Activated naive CD4-positive, alpha-beta T cell treated with anti-CD3 and anti-CD28 coated beads, Interleukin-2, amount 50 U/mL, for 24 hours (primary cell): Measurements from ENCODE around the gene AKNAD1.
"Not testable (repeated sequence)": the region's sequence is repeated elsewhere in the genome, so short reads cannot be mapped to it uniquely, and the experiment has no call there.

ENCODE experiments used
- H3K27ac Mint-ChIP-seq: one replicate; pipeline ENCODE4 v1.8.0; 2021; ENCODE audit warnings: mild to moderate bottlenecking, mixed read lengths
- H3K27me3 Mint-ChIP-seq: one replicate; pipeline ENCODE4 v1.8.0; 2021; ENCODE audit warnings: mixed read lengths
- H3K36me3 Mint-ChIP-seq: one replicate; pipeline ENCODE4 v1.8.0; 2021; ENCODE audit warnings: mixed read lengths
- H3K4me1 Mint-ChIP-seq: one replicate; pipeline ENCODE4 v1.8.0; 2021; ENCODE audit warnings: mixed read lengths
- H3K4me3 Mint-ChIP-seq: one replicate; pipeline ENCODE4 v1.8.0; 2021; ENCODE audit warnings: mild to moderate bottlenecking, mixed read lengths
- H3K9me3 Mint-ChIP-seq: one replicate; pipeline ENCODE4 v1.8.0; 2021; ENCODE audit warnings: mixed read lengths

AKNAD1 gene, protein sequence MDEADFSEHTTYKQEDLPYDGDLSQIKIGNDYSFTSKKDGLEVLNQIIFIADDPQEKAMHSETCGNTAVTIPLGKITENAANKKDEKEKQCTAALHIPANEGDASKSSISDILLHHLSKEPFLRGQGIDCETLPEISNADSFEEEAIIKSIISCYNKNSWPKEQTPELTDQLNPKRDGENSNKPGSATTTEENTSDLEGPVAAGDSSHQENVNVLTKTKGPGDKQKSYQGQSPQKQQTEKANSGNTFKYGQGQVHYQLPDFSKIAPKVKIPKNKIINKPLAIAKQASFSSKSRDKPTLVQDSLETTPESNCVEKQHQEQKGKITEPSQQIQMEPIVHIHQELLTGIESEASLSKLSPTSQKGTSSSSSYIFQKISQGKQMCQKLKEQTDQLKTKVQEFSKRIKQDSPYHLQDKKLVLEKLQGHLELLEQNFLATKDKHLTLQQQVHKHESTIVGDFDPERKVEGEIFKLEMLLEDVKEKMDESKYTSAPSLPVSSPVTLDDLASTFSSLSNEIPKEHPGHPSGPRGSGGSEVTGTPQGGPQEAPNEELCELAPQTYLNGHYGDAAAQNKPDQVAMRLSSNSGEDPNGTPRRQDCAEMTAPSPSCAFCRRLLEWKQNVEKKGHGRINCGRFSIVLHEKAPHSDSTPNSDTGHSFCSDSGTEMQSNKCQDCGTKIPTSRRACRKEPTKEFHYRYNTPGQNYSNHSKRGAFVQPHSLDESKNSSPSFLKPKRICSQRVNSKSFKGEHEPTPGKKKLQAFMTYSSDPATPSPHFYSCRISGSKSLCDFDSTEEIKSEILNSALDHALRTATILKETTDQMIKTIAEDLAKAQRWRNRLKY

DNA sequence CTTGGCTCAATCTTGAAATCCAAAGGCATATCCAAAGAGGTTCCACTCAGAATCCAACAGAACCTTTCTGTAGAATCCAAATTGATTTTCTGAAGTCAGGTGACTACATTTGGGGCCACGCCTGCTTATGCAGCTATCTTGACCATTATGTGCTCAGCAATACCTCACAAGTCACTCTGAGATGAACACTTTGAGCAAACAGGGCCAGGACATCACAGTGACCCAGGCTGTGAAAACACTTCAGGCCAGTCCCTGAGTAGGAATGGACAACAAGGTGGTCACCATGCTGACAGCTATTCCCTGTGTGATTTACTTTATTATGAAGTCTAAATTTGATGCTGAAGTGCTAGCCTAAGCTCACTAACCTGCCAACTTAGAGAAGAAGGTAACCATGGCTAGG lies at the start of gene AKNAD1:
AKNAD1 (minus strand) TSS at position 101 of the 400 bp plus-strand sequence. CDS start 4,430 bp downstream, outside the sequence.
- H3K9me3 Mint-ChIP-seq: no peaks in the 10 kb centered on the region
- H3K36me3 Mint-ChIP-seq: no peaks in the 10 kb centered on the region
- peaks cover 10% of the 10 kb centered on the region for H3K4me1 Mint-ChIP-seq
- H3K27me3 Mint-ChIP-seq: peaks cover 11% of the 10 kb centered on the region
- no peak within 1 kb of the TSS for H3K27ac Mint-ChIP-seq
- no peak within 1 kb of the TSS for H3K4me3 Mint-ChIP-seq

DNA sequence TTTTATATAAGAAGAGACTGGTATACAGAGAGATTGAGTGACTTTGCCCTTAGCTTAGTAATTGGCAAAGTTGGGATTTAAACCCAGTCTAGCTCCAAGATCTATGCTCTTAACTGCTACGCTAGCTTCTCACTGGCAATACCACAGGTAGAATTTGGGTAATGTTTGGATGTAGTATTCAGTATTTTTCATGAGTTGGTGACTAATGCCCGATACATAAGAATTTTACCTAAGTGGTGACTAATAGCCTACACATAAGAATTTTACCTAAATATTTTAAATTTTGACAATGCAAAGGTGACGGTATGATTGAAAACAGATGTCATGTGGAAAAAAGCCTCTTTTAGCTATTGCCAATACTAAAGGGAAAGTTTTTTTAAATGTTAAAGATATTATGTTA lies 44.2 kb upstream of the AKNAD1 start:
- H3K4me1 Mint-ChIP-seq: peaks cover 4% of the 10 kb centered on the region

DNA sequence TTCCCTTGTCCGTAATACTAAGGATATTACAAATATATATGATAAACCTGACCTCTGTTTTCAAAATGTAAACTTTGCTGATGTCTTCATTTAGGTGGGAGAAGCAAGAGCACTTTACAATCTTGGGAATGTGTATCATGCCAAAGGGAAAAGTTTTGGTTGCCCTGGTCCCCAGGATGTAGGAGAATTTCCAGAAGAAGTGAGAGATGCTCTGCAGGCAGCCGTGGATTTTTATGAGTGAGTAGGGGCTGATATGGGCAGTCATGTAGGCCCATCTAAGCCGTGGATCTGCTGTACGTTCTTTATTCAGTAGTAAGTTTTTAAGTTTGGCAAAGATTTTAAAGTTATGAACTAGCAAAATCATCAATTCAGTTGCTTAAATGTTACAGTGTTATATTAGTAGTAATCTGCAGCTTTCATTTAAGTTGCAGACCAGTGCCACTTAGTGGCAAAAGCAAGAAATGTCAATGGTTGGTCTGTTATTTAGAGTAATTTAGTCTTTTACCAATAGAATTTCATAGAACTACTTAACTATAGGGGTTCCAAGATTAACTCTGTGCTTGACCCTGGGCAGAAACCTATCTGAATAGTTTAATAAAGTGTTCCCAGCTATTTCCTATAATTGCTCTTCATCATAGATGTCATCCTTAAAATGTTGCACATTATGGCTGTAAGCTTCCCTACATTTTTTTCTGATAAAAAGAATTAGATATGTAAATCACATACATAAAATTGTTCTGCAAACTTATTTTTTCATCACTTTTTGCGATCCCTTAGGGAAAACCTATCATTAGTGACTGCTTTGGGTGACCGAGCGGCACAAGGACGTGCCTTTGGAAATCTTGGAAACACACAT lies 41.2 kb upstream of the AKNAD1 start:
- H3K27me3 Mint-ChIP-seq: peaks cover 2% of the 10 kb centered on the region

More for the DNA sequence above, 44.2 kb upstream of the AKNAD1 start:
- no peaks in the 10 kb centered on the region for H3K27me3 Mint-ChIP-seq
- no peaks in the 10 kb centered on the region for H3K36me3 Mint-ChIP-seq
- no peaks in the 10 kb centered on the region for H3K9me3 Mint-ChIP-seq
- H3K27ac Mint-ChIP-seq: no peak overlapping the region
- H3K4me3 Mint-ChIP-seq: no peak overlapping the region

DNA sequence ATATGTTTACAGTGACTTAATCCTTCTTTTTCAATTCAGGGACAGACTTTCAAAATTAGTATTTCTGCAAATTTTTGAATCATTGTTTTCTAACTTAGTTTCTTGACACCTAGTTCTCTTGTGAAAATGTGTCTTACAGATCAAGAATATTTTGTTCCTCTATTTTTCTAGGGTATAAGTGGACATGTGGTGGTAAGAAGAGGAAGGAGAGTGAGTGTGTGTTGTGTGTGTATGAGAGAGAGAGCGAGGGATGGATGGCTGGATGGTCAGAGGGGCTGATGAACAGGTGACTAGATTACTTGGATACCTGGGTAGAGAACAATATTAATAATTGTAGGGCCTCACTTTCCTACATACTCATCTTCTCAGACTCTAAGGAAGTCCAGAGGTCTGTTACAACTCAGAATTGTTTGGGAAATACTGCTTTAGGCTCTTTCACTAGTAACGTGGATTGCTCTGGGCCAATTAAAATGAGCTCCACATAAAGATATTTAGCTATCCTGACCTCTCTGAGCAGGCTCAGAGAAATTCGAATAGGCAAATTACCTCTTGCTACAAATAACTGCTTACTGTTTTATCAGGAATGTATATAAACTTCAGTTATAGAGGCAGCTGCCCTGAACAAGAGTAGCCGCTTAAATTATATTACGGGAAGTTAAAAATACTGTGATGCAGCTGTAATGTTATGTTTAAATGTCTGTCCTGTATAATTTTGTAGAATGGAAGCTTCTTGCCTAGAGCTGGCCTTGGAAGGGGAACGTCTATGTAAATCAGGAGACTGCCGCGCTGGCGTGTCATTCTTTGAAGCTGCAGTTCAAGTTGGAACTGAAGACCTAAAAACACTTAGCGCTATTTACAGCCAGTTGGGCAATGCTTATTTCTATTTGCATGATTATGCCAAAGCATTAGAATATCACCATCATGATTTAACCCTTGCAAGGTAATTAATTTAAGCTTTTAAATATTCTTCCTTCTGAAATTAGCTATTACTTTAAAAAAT lies 39.6 kb upstream of the AKNAD1 start:
- H3K4me3 Mint-ChIP-seq: no peak overlapping the region
- H3K9me3 Mint-ChIP-seq: no peaks in the 10 kb centered on the region
- H3K27me3 Mint-ChIP-seq: peaks cover 7% of the 10 kb centered on the region
- peaks cover 4% of the 10 kb centered on the region for H3K4me1 Mint-ChIP-seq
- H3K27ac Mint-ChIP-seq: no peak overlapping the region
- H3K36me3 Mint-ChIP-seq: no peaks in the 10 kb centered on the region

More for the DNA sequence above, 41.2 kb upstream of the AKNAD1 start:
- no peak overlapping the region for H3K4me3 Mint-ChIP-seq
- no peaks in the 10 kb centered on the region for H3K36me3 Mint-ChIP-seq
- peaks cover 4% of the 10 kb centered on the region for H3K4me1 Mint-ChIP-seq
- no peaks in the 10 kb centered on the region for H3K9me3 Mint-ChIP-seq
- no peak overlapping the region for H3K27ac Mint-ChIP-seq

DNA sequence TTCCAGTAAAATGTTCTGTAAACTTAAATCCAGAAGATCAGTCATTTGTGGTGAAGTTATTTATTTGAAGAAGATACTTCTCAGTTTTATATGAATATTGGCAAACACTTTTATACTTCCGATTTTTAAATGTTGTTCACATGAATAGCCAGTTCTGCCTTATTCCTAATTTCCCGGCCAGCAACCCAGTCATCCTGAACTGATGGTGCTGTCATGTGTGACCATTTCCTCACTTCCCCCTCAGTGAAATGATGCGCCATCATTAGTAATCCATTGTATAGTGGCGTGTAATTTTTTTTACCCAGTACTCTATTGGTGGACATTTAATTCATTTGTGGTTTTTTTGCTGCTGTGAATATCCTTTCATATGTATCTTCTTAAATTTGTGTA lies 36.2 kb upstream of the AKNAD1 start:
- Mint-ChIP-seq H3K4me1 (peaks cover 3% of the 10 kb centered on the region), H3K27ac (no peak overlapping the region), H3K4me3 (no peak overlapping the region), H3K9me3 (no peaks in the 10 kb centered on the region), H3K27me3 (peaks cover 9% of the 10 kb centered on the region), H3K36me3 (no peaks in the 10 kb centered on the region)

DNA sequence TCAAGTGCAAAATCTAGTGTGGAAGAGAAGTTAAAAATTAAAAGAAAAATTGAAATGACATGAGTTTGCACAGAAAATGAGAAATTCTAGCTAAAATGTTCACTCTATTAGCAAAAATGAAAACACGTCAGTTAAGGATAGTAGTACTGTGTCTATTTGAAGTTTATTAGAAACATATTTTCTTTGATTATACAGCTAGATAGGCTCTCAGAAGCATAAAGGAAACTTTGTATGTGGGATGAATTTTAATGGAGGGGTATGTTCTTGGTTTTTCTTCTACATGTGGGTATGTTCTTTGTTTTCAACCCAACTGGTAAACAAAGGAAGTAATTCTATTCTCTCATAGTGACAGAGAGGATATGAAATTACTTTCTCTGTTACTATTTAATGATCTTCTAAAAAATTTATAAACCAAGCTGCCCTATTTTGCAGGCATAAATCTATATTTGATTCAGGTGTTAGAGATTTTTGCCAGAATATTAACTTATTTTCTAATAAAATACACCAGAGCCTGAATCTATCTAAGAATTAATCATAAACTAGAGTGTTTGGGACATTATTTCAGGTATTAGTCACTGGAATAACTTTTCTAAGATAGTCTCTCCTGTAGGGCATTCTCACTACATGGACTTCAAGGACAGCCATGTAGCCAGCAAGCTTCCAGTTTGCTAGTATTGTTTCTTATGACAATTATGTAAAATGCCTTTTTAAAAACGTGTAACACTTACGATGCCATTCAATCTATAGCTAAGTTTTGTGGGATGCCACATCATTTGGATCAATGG lies 35.7 kb upstream of the AKNAD1 start:
- Mint-ChIP-seq H3K36me3 (no peaks in the 10 kb centered on the region), H3K9me3 (no peaks in the 10 kb centered on the region), H3K27me3 (peaks cover 10% of the 10 kb centered on the region), H3K27ac (no peak overlapping the region), H3K4me1 (no peaks in the 10 kb centered on the region), H3K4me3 (no peak overlapping the region)

DNA sequence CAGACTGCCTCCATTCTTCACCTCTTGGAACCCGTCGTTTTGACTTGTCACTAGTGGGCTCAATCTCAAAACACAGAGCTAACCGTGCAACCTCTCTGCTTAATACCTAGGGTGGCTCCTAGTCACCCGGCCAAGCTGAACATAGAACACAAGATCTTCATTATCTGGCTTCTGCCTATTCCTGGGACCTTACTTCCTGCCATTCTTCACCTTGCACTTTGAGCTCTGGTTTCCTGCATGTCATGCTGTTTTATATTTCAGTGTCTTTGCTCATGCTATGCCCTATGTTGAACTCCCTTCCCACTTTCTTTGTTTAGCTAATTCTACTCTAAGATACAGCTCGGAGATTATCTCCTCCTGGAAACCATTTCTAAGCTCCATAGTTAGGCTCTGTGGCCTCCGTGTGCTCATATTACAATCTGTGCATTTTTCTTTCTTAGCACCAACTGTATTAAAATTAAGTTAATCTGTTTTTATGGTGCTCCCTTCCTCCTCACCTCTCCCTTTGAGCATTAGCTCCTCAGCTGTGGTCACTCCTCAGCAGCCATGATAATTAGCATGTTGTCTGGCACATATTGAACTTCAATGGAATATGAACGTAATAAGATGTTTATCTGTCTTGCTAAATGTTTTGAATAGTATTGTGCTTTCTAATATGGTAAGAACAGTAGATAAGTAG lies 33.0 kb upstream of the AKNAD1 start:
- Mint-ChIP-seq H3K9me3 (no peaks in the 10 kb centered on the region), H3K4me3 (no peak overlapping the region), H3K27ac (no peak overlapping the region), H3K27me3 (peaks cover 10% of the 10 kb centered on the region), H3K36me3 (no peaks in the 10 kb centered on the region), H3K4me1 (no peaks in the 10 kb centered on the region)

DNA sequence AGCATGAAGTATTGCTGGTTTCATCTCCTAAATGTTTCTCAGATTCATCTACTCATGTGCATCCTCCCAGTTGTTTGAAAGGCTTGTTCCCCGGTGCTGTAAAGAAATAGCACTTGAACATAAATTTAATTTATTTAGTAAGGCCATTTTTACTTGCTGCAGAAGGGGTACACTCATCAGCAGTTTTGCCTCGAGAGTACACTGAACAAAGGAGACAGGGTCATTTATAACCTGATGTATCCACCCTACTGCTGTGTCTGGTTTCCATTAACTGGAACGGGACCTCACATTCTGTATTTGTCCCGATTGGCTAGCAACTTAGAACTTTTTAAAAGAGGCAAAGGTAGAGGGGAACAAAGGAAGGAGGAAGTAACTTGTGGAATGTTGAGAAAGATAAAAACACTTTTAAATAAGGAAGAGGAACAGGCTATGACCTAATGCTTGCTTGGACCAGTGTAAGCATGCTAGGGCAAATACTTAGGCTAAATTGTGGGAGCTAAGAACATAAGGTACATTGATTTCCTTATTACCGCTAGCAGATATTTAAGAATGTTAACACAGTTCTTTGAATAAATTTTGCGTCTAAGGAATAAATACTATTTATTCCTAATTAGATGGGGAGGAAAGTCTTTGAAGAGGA lies 32.2 kb upstream of the AKNAD1 start:
- not testable (repeated sequence) for H3K27ac Mint-ChIP-seq, H3K4me1 Mint-ChIP-seq, H3K36me3 Mint-ChIP-seq

DNA sequence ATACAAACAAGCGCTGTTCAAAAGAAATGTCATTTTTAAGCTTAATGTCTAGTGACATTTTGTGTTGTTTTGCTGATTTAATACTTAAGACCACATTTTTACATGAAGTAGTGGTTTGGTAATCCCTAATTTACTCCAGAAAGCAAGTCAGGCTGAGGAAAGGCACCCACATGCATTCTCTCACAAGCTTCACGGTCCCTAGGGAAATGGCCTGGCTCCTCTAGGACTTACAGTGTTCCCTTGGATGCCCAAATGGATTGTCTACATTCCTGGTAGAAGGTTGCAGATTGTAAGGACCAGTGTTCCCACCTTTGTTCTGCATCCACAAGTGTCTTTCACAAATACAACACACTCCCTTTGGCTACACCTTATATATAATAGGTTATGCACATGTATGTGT lies 29.4 kb upstream of the AKNAD1 start:
- Mint-ChIP-seq H3K36me3 (no peaks in the 10 kb centered on the region), H3K27me3 (peaks cover 3% of the 10 kb centered on the region), H3K27ac (no peak overlapping the region), H3K4me3 (no peak overlapping the region), H3K4me1 (no peaks in the 10 kb centered on the region), H3K9me3 (no peaks in the 10 kb centered on the region)

More for the DNA sequence above, 32.2 kb upstream of the AKNAD1 start:
- not testable (repeated sequence) for H3K4me3 Mint-ChIP-seq, H3K9me3 Mint-ChIP-seq
- H3K27me3 Mint-ChIP-seq: peaks cover 10% of the 10 kb centered on the region

DNA sequence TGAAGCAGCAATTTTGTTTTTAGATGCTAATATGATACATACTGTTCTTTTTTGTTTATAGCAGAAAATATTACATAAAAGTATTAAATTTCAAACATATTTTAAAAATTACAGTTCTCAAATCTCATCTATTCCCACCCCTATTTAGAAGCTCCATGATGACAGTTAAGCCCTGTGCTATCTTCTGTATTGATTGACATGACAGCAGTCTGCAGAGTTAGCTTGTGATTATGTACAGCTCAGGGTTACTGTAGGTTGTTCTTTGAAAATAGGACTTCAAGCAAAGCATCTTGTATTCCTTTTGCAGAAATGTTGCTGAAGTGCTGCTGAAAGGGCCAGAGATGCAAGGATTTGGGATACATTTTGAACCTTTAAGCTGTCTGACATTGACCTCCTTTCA lies 28.1 kb upstream of the AKNAD1 start:
- Mint-ChIP-seq H3K4me3 (no peak overlapping the region), H3K27me3 (peaks cover 3% of the 10 kb centered on the region), H3K36me3 (no peaks in the 10 kb centered on the region), H3K27ac (no peak overlapping the region), H3K4me1 (no peaks in the 10 kb centered on the region), H3K9me3 (no peaks in the 10 kb centered on the region)

DNA sequence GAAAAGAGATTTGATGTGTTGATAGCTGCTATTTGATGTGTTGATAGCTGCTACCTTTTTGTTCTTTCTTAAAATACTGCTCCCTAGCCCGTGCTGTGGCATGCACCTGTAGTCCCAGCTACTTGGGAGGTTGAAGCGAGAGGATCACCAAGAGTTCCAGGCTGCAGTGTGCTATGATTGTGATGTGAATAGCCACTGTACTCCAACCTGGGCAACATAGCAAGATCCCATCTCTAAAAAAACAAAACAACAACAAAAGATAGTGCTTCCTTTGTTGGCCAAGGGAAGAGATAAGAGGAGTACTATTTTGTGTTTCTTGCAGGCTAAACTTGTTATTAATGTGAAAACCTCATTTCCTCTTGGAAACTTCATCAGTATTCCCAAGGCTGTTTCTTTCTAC lies 25.9 kb upstream of the AKNAD1 start:
- Mint-ChIP-seq H3K36me3 (no peaks in the 10 kb centered on the region), H3K27ac (no peak overlapping the region), H3K4me1 (peaks cover 2% of the 10 kb centered on the region)

DNA sequence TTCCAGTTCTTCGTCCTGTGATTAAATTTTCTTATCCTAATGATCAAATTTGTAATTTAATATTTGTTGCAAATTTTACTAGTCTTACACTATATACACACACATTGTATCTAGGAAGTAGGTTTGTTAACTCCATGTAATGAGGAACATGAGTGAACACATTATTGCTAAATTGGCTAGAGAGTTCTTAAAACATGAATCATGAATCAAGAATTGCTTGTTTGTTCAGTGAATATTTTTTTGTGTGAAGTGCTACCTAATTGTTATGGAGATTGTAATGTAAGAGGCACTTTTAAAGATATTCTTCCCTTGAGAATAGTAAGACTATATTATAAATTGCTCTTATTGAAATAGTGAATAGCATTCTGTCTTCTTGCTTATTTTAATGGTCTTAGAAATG lies 24.5 kb upstream of the AKNAD1 start:
- H3K9me3 Mint-ChIP-seq: no peaks in the 10 kb centered on the region
- no peak overlapping the region for H3K4me3 Mint-ChIP-seq
- H3K4me1 Mint-ChIP-seq: peaks cover 9% of the 10 kb centered on the region
- no peaks in the 10 kb centered on the region for H3K27me3 Mint-ChIP-seq
- H3K36me3 Mint-ChIP-seq: no peaks in the 10 kb centered on the region
- no peak overlapping the region for H3K27ac Mint-ChIP-seq

More for the DNA sequence above, 25.9 kb upstream of the AKNAD1 start:
- H3K4me3 Mint-ChIP-seq: no peak overlapping the region
- no peaks in the 10 kb centered on the region for H3K9me3 Mint-ChIP-seq
- peaks cover 1% of the 10 kb centered on the region for H3K27me3 Mint-ChIP-seq

DNA sequence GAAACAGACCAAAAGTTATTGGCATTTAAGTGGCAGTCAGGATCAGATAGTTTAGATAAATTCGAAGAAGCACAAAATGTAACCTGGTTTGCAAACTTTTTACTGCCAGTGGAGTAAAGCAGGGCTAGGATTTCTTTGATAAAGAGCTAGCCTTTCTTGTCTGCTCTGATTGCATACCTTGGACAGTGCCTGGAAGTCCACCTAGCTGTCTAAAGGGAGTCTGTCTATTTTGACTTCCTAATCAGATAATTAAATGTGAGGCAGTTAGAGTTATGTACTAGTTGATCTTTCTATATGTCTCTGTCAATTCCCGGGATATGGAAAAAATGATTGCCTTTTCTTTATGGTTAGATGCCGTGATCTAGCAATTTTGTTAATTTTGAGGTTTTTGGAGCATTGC lies 24.0 kb upstream of the AKNAD1 start:
- no peaks in the 10 kb centered on the region for H3K27me3 Mint-ChIP-seq
- no peak overlapping the region for H3K4me3 Mint-ChIP-seq
- H3K4me1 Mint-ChIP-seq: peaks cover 10% of the 10 kb centered on the region
- H3K9me3 Mint-ChIP-seq: no peaks in the 10 kb centered on the region
- H3K36me3 Mint-ChIP-seq: no peaks in the 10 kb centered on the region
- no peak overlapping the region for H3K27ac Mint-ChIP-seq
